GM12892 (cell line): ENCODE results near the gene SYPL1.

ENCODE experiments used
- POLR2A ChIP-seq: IDR thresholded peaks from 2 replicates; pipeline ENCODE4 v1.6.1; 2011; ENCODE audit warnings: low read depth, low read length, control low read depth
- POLR2AphosphoS5 ChIP-seq: IDR thresholded peaks from 2 replicates; pipeline ENCODE4 v1.6.1; 2011; ENCODE audit warnings: low read depth, low read length, control low read depth
- TAF1 ChIP-seq: IDR thresholded peaks from 2 replicates; pipeline ENCODE4 v1.6.1; 2011; ENCODE audit warnings: low read depth, mild to moderate bottlenecking, control low read depth, low read length, borderline replicate concordance

- TF ChIP-seq POLR2A (no peak), TAF1 (no peak), POLR2AphosphoS5 (no peak)
Measured at GRCh38 chr7:106070567-106071254, 41.4 kb downstream of the SYPL1 start.
